HG02884 (cell line): ENCODE results near the gene ADPRM.
"Not testable (repeated sequence)": the region's sequence is repeated elsewhere in the genome, so short reads cannot be mapped to it uniquely, and the experiment has no call there.

Source experiments
- ATAC-seq: cut with Tn5 transposase; IDR thresholded peaks from one replicate; pipeline ENCODE4 v1.9.1; 2021; ENCODE audit warnings: mild to moderate bottlenecking, moderate library complexity; ENCODE audit not compliant: unreplicated experiment

The ADPRM gene

GRCh38 chr17:10698096-10698818 lies 863 bp downstream of the ADPRM start:
- ATAC-seq, result no peak

GRCh38 chr17:10699856-10700255 lies 2.5 kb downstream of the ADPRM start:
- ATAC-seq, result no peak

GRCh38 chr17:10702574-10702973 lies 5.2 kb downstream of the ADPRM start:
- no peak for ATAC-seq

GRCh38 chr17:10705727-10706126 lies 8.3 kb downstream of the ADPRM start:
- ATAC-seq, result no peak

GRCh38 chr17:10713318-10713717 lies 15.9 kb downstream of the ADPRM start:
- ATAC-seq, result no peak

- no peak for ATAC-seq
Observed at GRCh38 chr17:10716218-10716617, 18.8 kb downstream of the ADPRM start.

GRCh38 chr17:10718547-10718946 lies 21.2 kb downstream of the ADPRM start:
- no peak for ATAC-seq

- ATAC-seq, result no peak
Observed at GRCh38 chr17:10724546-10725195, 27.3 kb downstream of the ADPRM start.

- ATAC-seq, result no peak
Observed at GRCh38 chr17:10725262-10725661, 27.9 kb downstream of the ADPRM start.

GRCh38 chr17:10726196-10726595 lies 28.8 kb downstream of the ADPRM start:
- no peak for ATAC-seq

GRCh38 chr17:10727192-10727591 lies 29.8 kb downstream of the ADPRM start:
- no peak for ATAC-seq

- no peak for ATAC-seq
Observed at GRCh38 chr17:10728331-10728892, 31.0 kb downstream of the ADPRM start.

- peak; percentile 69 for ATAC-seq
Observed at GRCh38 chr17:10729334-10730193, 32.2 kb downstream of the ADPRM start, which contains the start of gene TMEM220. Gene TMEM220, minus strand, starts transcription at chr17:10730023. Its CDS starts 172 bp downstream, at chr17:10729851.

GRCh38 chr17:10730247-10730646 lies 32.9 kb downstream of the ADPRM start:
- not testable (repeated sequence) for ATAC-seq

GRCh38 chr17:10731408-10731879 lies 34.0 kb downstream of the ADPRM start:
- no peak for ATAC-seq

GRCh38 chr17:10732121-10732520 lies 34.7 kb downstream of the ADPRM start:
- not testable (repeated sequence) for ATAC-seq

- no peak for ATAC-seq
Observed at GRCh38 chr17:10733666-10734065, 36.3 kb downstream of the ADPRM start.

GRCh38 chr17:10735251-10735650 lies 37.9 kb downstream of the ADPRM start:
- no peak for ATAC-seq

GRCh38 chr17:10735821-10736220 lies 38.4 kb downstream of the ADPRM start:
- ATAC-seq, result no peak

GRCh38 chr17:10737168-10737622 lies 39.8 kb downstream of the ADPRM start:
- no peak for ATAC-seq

GRCh38 chr17:10737736-10738135 lies 40.3 kb downstream of the ADPRM start:
- ATAC-seq, result no peak
